ENCODE data around the gene PPT2. TPM values are rescaled to one million over a fixed set of nuclear protein-coding genes. Genes with fewer than 3 reads are reported as not detected.

Gene PPT2
- total and polyA plus RNA-seq, 2 experiments from 2014 or later = 27.2 to 34.3 TPM

DNA sequence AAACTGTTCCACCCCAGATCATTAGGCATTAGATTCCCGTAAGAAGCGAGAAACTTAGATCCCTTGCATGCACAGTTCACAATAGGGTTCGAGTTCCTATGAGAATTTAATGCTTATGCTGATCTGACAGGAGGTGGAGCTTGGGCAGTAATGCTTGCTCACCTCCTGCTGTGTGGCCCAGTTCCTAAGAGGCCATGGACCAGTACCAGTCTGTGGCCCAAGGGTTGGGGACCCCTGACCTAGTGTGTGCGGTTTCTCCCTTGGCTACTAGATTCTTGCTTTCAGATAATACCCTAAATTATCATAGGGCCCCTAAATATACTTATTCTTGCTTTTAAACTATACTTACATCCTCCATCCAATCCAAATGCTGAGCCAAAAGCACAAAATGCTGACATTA, 40.4 kb downstream of the PPT2 start:
- Histone ChIP-seq H3K27me3 (no peaks in the 10 kb centered on the region), H3K4me3 (no peak overlapping the region), H3K27ac (peak overlapping the region; percentile 94), H2AFZ (no peak overlapping the region), H4K20me1 (ENCODE audit: insufficient read depth, poor library complexity, severe bottlenecking) (no peaks in the 10 kb centered on the region), H3K36me3 (replicated peaks; ENCODE audit: insufficient read depth, low read depth) (no peaks in the 10 kb centered on the region), H3K4me2 (peak overlapping the region; percentile 79), H3K79me2 (peaks cover 8% of the 10 kb centered on the region), H3K9me3 (ENCODE audit: low read depth) (no peaks in the 10 kb centered on the region), H3K9me2 (replicated peaks; ENCODE audit: insufficient read depth) (no peaks in the 10 kb centered on the region), H3K4me1 (ENCODE audit: insufficient read depth) (peaks cover 32% of the 10 kb centered on the region)
- DNase-seq (ENCODE audit: low spot score) = no peak
- TF ChIP-seq, protein P1, sequence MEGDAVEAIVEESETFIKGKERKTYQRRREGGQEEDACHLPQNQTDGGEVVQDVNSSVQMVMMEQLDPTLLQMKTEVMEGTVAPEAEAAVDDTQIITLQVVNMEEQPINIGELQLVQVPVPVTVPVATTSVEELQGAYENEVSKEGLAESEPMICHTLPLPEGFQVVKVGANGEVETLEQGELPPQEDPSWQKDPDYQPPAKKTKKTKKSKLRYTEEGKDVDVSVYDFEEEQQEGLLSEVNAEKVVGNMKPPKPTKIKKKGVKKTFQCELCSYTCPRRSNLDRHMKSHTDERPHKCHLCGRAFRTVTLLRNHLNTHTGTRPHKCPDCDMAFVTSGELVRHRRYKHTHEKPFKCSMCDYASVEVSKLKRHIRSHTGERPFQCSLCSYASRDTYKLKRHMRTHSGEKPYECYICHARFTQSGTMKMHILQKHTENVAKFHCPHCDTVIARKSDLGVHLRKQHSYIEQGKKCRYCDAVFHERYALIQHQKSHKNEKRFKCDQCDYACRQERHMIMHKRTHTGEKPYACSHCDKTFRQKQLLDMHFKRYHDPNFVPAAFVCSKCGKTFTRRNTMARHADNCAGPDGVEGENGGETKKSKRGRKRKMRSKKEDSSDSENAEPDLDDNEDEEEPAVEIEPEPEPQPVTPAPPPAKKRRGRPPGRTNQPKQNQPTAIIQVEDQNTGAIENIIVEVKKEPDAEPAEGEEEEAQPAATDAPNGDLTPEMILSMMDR (IDR thresholded peaks at IDR 0.05; ENCODE audit: poor library complexity) = no peak
- TF ChIP-seq EZH2phosphoT487 (IDR thresholded peaks at IDR 0.05; ENCODE audit: low read depth, severe bottlenecking, unreplicated experiment) (no peak), EZH2 (IDR thresholded peaks at IDR 0.05; ENCODE audit: borderline replicate concordance) (no peak)
- WGBS (ENCODE audit: low lambda C conversion rate, missing lambda C conversion rate) = 96% methylated on average over 4 of the region's 4 CpGs

DNA sequence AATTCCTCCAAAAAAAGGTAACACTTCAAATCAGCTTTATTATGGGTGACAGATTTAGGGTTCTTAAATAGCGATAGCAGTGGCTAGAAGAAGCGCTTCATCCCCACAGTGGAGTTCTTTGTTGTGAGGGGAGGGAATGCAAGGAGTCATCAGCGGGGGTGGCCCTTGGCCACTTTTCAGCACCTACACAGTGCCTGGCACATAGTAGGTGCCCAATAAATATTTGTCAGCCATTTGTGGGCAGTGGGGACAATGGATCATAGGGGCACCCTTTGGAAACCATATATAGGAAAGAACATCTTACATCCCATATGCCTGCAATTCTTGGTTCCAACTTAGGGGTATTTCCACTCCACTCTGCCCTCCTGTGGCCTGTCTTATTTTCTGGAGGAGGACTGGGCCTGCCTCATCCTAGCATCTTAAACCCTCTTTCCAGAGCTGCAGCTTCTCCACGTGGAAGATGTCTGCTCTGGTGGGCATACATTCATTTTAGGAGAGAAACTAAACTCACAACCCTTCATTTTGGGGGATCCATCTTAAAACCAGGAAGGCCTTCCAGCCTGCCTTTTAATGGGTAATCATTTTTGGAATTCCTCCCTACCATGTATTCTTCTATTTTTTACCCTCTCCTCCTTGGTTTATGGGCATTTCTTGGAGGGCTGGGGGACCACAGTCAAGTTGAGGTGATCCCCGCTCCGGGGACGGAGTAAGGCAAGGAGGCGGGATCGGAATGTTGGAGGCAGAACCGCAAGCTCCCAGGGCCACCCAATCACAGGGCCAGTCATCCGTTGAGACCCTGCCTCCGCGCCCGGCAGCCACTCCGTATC, 41.1 kb downstream of the PPT2 start:
- Histone ChIP-seq H3K36me3 (replicated peaks; ENCODE audit: insufficient read depth, low read depth) (no peaks in the 10 kb centered on the region), H3K9me2 (replicated peaks; ENCODE audit: insufficient read depth) (no peaks in the 10 kb centered on the region), H3K4me3 (peak overlapping the region; percentile 8), H3K79me2 (peaks cover 3% of the 10 kb centered on the region), H3K4me2 (peak overlapping the region; percentile 79), H2AFZ (peak overlapping the region; percentile 4), H3K9me3 (ENCODE audit: low read depth) (no peaks in the 10 kb centered on the region), H3K27ac (peak overlapping the region; percentile 94), H4K20me1 (ENCODE audit: insufficient read depth, poor library complexity, severe bottlenecking) (no peaks in the 10 kb centered on the region), H3K4me1 (ENCODE audit: insufficient read depth) (peaks cover 32% of the 10 kb centered on the region), H3K27me3 (no peaks in the 10 kb centered on the region)
- DNase-seq (ENCODE audit: low spot score) = peak; percentile 75
- WGBS (ENCODE audit: low lambda C conversion rate, missing lambda C conversion rate) = 18% methylated on average over 15 of the region's 15 CpGs
- TF ChIP-seq, protein P1 (IDR thresholded peaks at IDR 0.05; ENCODE audit: poor library complexity) = peak; percentile 63
- TF ChIP-seq EZH2 (IDR thresholded peaks at IDR 0.05; ENCODE audit: borderline replicate concordance) (no peak), EZH2phosphoT487 (IDR thresholded peaks at IDR 0.05; ENCODE audit: low read depth, severe bottlenecking, unreplicated experiment) (no peak)

DNA sequence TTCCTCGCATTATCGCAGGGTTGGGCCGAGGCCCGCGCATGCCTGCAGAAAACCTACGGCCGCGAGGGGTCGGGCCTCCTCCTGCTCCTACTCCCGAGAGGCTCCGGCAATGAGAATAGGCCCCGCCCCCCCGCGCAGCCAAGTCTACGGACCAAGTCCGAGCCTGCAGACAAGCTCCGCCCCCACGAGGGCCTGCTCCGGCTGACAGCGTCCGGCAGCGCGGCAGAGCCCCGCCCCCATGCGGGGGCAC, 41.6 kb downstream of the PPT2 start:
- H4K20me1 ChIP-seq (ENCODE audit: insufficient read depth, poor library complexity, severe bottlenecking) = no peaks in the 10 kb centered on the region
- no peaks in the 10 kb centered on the region for H3K27me3 ChIP-seq
- H3K4me2 ChIP-seq = no peak overlapping the region
- H3K9me3 ChIP-seq (ENCODE audit: low read depth) = no peaks in the 10 kb centered on the region
- no peaks in the 10 kb centered on the region for H3K9me2 ChIP-seq (replicated peaks; ENCODE audit: insufficient read depth)
- H3K4me1 ChIP-seq (ENCODE audit: insufficient read depth) = peaks cover 30% of the 10 kb centered on the region
- peak; percentile 100 for DNase-seq (ENCODE audit: low spot score)
- H3K36me3 ChIP-seq (replicated peaks; ENCODE audit: insufficient read depth, low read depth) = no peaks in the 10 kb centered on the region
- no peak overlapping the region for H3K4me3 ChIP-seq
- WGBS (ENCODE audit: low lambda C conversion rate, missing lambda C conversion rate) = 3% methylated on average over 23 of the region's 25 CpGs
- peaks cover 3% of the 10 kb centered on the region for H3K79me2 ChIP-seq
- no peak overlapping the region for H2AFZ ChIP-seq
- H3K27ac ChIP-seq = peak overlapping the region; percentile 100
- TF ChIP-seq EZH2 (IDR thresholded peaks at IDR 0.05; ENCODE audit: borderline replicate concordance) = no peak
- TF ChIP-seq, protein P1 (IDR thresholded peaks at IDR 0.05; ENCODE audit: poor library complexity) = peak; percentile 38
- TF ChIP-seq EZH2phosphoT487 (IDR thresholded peaks at IDR 0.05; ENCODE audit: low read depth, severe bottlenecking, unreplicated experiment) = no peak
